Mammary epithelial cell (primary cell): ENCODE results near the gene SERINC2.

Source experiments
- CTCF ChIP-seq, 2 donors: IDR thresholded peaks in 1 of 2; conservative IDR thresholded peaks in 1 of 2; 2 replicates each; pipeline ENCODE4 v1.5.1; 2011 to 2012; ENCODE audit warnings: inconsistent platforms in 2 of 2, low read length in 2 of 2, mild to moderate bottlenecking in 2 of 2, control low read depth in 1 of 2, low read depth in 1 of 2; ENCODE audit not compliant: insufficient read depth in 1 of 2; ENCODE audit errors: extremely low read depth in 1 of 2
- EZH2 ChIP-seq: IDR thresholded peaks from 2 replicates; pipeline ENCODE4 v1.6.1; 2012; ENCODE audit warnings: low read length, inconsistent platforms, borderline replicate concordance

DNA sequence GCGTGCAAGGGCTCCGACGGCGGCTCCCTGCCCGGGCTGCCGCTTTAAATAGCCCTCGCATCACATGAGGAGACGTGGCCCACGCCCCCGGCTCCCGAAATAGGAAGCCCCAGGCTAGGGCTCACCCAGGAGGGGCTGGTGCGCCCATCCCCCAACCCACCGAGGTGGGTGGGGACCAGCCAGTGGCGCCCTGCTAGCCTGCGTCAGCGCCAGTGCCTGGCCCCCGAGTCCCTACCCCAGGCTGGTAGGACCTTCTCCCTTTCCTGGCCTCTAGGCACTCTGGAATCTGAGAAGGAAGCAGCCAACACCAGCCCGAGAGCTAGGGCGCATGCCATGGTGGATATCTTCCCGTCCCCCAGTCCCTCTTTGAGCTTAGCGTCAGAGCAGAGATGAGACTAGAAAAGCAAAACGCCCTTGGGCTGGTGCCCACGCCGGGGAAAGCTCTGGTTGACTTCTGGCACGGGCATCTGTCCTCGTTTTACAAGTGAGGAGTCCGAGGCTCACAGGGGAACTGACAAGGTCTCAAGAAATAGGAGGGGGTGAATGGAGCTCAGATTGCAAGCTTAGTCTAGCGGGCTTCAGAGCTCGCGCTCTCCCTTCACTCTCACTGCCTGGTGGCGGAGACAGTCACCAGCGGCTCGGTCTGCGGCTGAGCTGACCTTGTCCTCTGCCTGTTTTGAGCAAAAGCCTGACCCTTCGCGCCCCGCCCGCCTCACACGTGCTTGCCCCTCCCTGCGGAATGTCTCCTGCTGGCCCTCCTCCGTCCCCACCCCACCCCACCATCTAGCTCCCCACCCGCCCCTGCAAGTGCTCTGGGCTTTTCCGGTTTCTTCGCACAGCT is 39.7 kb upstream of the SERINC2 start, which contains the start of gene FABP3:
- TF ChIP-seq CTCF (conservative IDR thresholded peaks at IDR 0.05 in 1 of 2, IDR thresholded peaks at IDR 0.05 in 1 of 2; ENCODE audit: extremely low read depth in 1 of 2, insufficient read depth in 1 of 2, low read depth in 1 of 2, low read length in 2 of 2) (no peak), EZH2 (no peak)
